Heart right ventricle (tissue), 16 donors: ENCODE data around the gene ACSF2. TPM values are rescaled to one million over a fixed set of nuclear protein-coding genes. Genes with fewer than 3 reads are reported as not detected.

ENCODE experiments used
- ATAC-seq, 8 donors: fragments of 200-7000 bp; cut with Tn5 transposase; one replicate each; pipeline ENCODE4 v1.9.1; 2020; ENCODE audit warnings: mild to moderate bottlenecking in 8 of 8, moderate library complexity in 8 of 8, moderate number of reproducible peaks in 1 of 8
- DNase-seq, 2 donors: peaks; one replicate each; pipeline ENCODE4 v3.0.0-alpha.2; 2020
- H3K27ac ChIP-seq, 10 donors: fragments of 200-600 bp; sonication (generic) in 2 of 10; one replicate each; pipeline versions ENCODE4 v1.5.0 to v1.8.0; 2020 to 2022; ENCODE audit warnings: mild to moderate bottlenecking in 3 of 10
- H3K27me3 ChIP-seq, 7 donors: fragments of 200-600 bp; one replicate each; pipeline ENCODE4 v1.8.0; 2021 to 2022; ENCODE audit warnings: mild to moderate bottlenecking in 2 of 7
- H3K36me3 ChIP-seq, 9 donors: fragments of 200-600 bp; sonication (generic) in 1 of 9; one replicate each; pipeline versions ENCODE4 v1.5.0 to v1.8.0; 2020 to 2022; ENCODE audit warnings: mild to moderate bottlenecking in 2 of 9
- H3K4me1 ChIP-seq, 9 donors: fragments of 200-600 bp; sonication (generic) in 1 of 9; one replicate each; pipeline versions ENCODE4 v1.5.0 to v1.8.0; 2020 to 2022; ENCODE audit warnings: mild to moderate bottlenecking in 4 of 9
- H3K4me3 ChIP-seq, 10 donors: fragments of 200-600 bp; sonication (generic) in 2 of 10; one replicate each; pipeline versions ENCODE4 v1.5.0 to v1.8.0; 2020 to 2022; ENCODE audit warnings: mild to moderate bottlenecking in 7 of 10, moderate library complexity in 2 of 10
- H3K9me3 ChIP-seq, 11 donors: fragments of 200-600 bp in 10 of 11; sonication (generic) in 2 of 11; one replicate each; pipeline versions ENCODE4 v1.5.0 to v1.8.0; 2013 to 2022; ENCODE audit warnings: mild to moderate bottlenecking in 2 of 11, control low read depth in 1 of 11, moderate library complexity in 1 of 11
- WGBS, 2 donors: extraction: QIAGEN DNeasy Blood & Tissue Kit; methylation state at CpG; one replicate each; pipeline ENCODE4 v1.1.7; 2013; ENCODE audit warnings: inconsistent platforms in 1 of 2; 5-methylcytosine and 5-hydroxymethylcytosine counted together
- intact Hi-C, 10 donors: fragments of 100-400 bp; cut with DNase I; formaldehyde crosslinking; loops; one replicate each; pipeline versions ENCODE4 v1.11.1 to v1.14.2; 2022
- polyA plus RNA-seq, 2 donors: library from polyadenylated mRNA; stranded (reverse); fragments of 200-250 nt; gene quantifications; one replicate each; pipeline ENCODE4 v1.2.3, GENCODE V29; 2013
- total RNA-seq, 10 donors: library from RNA; stranded (reverse); fragmentation: NEBNext Ultra II Directional in 3 of 10; extraction: Animal tissue kit (Norgen Biotek cat#: 25700) in 3 of 10; gene quantifications; one replicate each; pipeline versions ENCODE4 v1.2.1 to v1.2.4, GENCODE V29; 2021 to 2023
- TF ChIP-seq, protein P1 (sequence below), 9 donors: fragments of 200-600 bp; sonication (generic) in 2 of 9; IDR thresholded peaks; one replicate each; pipeline versions ENCODE4 v1.5.0 to v1.8.0; 2021 to 2022; ENCODE audit warnings: antibody characterized with exemption in 9 of 9, mild to moderate bottlenecking in 5 of 9, moderate library complexity in 1 of 9
- donor health status: Arrhythmogenic right ventricular cardiomyopathy.
- donor health status: ischemic (EF 13 %, LVEDD 7.1; RV severe dilation, severe dysfunction).
- donor health status: healthy with polysubstance abuse.
- donor health status: DM: no; HTN: yes; CAD: no.
- donor health status: DM: no; HTN: no; CAD: no.
- donor health status: ischemic (EF 25% LVEDD 6.9; RV normal size, moderate dysfunction).
- donor health status: ischemic (EF 25% LVEDD 5.7; RV mildly dilated, moderate dysfunction).
- donor health status: healthy.
- donor health status: DM: yes; HTN: yes; CAD: no.
- donor health status: Ischemic cardiomyopathy.
- donor health status: ischemic (EF 35%, LVEDD 5.7; RV mildly dilated, moderate dysfunction).
- donor health status: nonischemic (EF 11% LVEDD 7.7; RV severe dilation, severe dysfunction).
- donor health status: DM: yes; HTN: yes; CAD: no.
- donor health status: PGD.
- donor health status: ischemic (EF 29% LVEDD 5.4; RV normal size, mild dysfunction).
- donor health status: nonischemic (EF 23%, LVEDD 6.1; RV moderate dilation, normal function).

The ACSF2 gene
- total and polyA plus RNA-seq, 12 donors = 7.9 to 45.0 (median 19.7) TPM

DNA sequence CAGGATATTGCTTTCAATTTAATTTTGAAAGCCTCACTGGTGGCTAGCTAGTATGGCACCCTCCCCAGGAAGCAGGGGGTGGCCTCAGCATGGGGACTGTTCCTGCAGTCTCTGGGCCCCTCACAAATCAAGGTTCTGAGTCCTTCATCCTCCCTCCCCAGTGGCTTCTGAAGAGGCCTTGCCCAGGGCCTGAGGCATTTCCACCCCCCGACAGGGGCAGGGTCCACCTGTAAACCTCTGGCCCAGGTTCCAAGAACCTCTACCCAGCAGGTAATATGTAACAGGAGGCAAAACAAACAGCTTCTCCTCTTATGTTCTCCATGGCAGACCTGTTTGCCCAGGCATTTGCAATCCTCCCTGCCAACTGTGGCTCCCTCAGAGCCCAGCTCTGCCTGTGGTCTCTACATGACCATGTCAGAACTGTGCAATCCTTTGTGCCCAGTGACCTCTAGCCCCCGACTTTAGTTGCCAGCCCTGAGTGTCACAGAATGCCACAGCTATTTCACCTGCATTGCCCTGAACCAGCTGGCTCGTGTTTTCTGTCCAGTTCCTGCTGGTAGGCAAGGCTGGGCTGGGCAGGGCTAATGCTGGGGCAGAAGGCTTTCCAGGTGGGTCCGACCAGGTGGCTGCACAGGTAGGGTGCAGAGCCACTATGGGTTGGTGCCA lies 14.3 kb downstream of the ACSF2 start:
- DNase-seq (no peak), ATAC-seq (peak in 2 of 8 donors; percentile 29 to 30)
- Histone ChIP-seq H3K4me3 (no peak overlapping the region), H3K27me3 (no peaks in the 10 kb centered on the region), H3K36me3 (peaks cover 0 to 12% (median 0%) of the 10 kb centered on the region in 9 donors), H3K27ac (no peak overlapping the region), H3K4me1 (peaks cover 0 to 17% (median 10%) of the 10 kb centered on the region in 9 donors), H3K9me3 (no peaks in the 10 kb centered on the region)
- TF ChIP-seq, protein P1, sequence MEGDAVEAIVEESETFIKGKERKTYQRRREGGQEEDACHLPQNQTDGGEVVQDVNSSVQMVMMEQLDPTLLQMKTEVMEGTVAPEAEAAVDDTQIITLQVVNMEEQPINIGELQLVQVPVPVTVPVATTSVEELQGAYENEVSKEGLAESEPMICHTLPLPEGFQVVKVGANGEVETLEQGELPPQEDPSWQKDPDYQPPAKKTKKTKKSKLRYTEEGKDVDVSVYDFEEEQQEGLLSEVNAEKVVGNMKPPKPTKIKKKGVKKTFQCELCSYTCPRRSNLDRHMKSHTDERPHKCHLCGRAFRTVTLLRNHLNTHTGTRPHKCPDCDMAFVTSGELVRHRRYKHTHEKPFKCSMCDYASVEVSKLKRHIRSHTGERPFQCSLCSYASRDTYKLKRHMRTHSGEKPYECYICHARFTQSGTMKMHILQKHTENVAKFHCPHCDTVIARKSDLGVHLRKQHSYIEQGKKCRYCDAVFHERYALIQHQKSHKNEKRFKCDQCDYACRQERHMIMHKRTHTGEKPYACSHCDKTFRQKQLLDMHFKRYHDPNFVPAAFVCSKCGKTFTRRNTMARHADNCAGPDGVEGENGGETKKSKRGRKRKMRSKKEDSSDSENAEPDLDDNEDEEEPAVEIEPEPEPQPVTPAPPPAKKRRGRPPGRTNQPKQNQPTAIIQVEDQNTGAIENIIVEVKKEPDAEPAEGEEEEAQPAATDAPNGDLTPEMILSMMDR (IDR thresholded peaks at IDR 0.05) = no peak
- 74 to 82% methylated on average over 4 of the region's 4 CpGs for WGBS, 2 donors
- intact Hi-C loops = no loop called here

GRCh38 chr17:50440838-50441829 lies 15.1 kb downstream of the ACSF2 start:
- 86% methylated on average over 10 of the region's 10 CpGs for WGBS, 2 donors

DNA sequence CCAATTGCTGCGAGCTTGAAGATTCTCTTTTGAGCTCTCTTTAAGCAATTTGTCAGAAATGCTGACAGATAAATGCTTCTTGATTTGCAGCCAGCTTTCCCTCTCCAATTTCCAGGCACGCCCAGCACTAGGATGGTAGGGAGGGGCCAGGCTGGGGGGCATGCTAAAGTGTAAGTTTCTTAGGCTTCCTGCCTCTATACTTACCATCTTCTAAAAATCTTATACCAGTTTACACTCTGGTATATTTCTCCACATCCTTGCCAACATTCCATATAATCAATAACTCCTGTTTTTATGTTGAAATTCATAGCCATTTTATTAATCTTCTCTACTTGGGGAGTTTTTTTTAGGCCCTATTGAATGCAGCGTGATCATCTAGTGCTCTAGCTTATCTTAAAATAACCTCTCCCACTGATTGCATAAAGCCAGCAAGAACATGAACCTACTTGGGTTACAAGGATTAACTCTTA lies 17.5 kb downstream of the ACSF2 start:
- DNase-seq (no peak), ATAC-seq (peak in 3 of 8 donors; percentile 45 to 63 (median 52))
- Histone ChIP-seq H3K9me3 (no peaks in the 10 kb centered on the region), H3K4me3 (no peak overlapping the region), H3K36me3 (peaks cover 0 to 4% (median 0%) of the 10 kb centered on the region in 9 donors), H3K27me3 (no peaks in the 10 kb centered on the region), H3K4me1 (peaks cover 0 to 28% (median 10%) of the 10 kb centered on the region in 9 donors), H3K27ac (no peak overlapping the region)
- WGBS, 2 donors = 21% methylated on average over 3 of the region's 3 CpGs
- intact Hi-C loops = no loop called here
- TF ChIP-seq, protein P1 (IDR thresholded peaks at IDR 0.05) = no peak

More at GRCh38 chr17:50440838-50441829, 15.1 kb downstream of the ACSF2 start:
- TF ChIP-seq, protein P1 (IDR thresholded peaks at IDR 0.05) = no peak
- peaks cover 0 to 17% (median 10%) of the 10 kb centered on the region in 9 donors for H3K4me1 ChIP-seq
- ATAC-seq (peak in 1 of 8 donors; percentile 12), DNase-seq (no peak)
- no peak overlapping the region for H3K4me3 ChIP-seq
- intact Hi-C loops = no loop called here
- peaks cover 0 to 12% (median 0%) of the 10 kb centered on the region in 9 donors for H3K36me3 ChIP-seq
- H3K27me3 ChIP-seq = no peaks in the 10 kb centered on the region
- no peaks in the 10 kb centered on the region for H3K9me3 ChIP-seq
- no peak overlapping the region for H3K27ac ChIP-seq
